Measurements from ENCODE around the gene EML5. TPM values are rescaled to one million over a fixed set of nuclear protein-coding genes. Genes with fewer than 3 reads are reported as not detected.

Gene EML5
- total and polyA plus RNA-seq, 2 of the 13 experiments (the other 11 are each of a cell fraction or from before 2014, with no cell fraction given): 0.11 TPM; not detected in 1

DNA sequence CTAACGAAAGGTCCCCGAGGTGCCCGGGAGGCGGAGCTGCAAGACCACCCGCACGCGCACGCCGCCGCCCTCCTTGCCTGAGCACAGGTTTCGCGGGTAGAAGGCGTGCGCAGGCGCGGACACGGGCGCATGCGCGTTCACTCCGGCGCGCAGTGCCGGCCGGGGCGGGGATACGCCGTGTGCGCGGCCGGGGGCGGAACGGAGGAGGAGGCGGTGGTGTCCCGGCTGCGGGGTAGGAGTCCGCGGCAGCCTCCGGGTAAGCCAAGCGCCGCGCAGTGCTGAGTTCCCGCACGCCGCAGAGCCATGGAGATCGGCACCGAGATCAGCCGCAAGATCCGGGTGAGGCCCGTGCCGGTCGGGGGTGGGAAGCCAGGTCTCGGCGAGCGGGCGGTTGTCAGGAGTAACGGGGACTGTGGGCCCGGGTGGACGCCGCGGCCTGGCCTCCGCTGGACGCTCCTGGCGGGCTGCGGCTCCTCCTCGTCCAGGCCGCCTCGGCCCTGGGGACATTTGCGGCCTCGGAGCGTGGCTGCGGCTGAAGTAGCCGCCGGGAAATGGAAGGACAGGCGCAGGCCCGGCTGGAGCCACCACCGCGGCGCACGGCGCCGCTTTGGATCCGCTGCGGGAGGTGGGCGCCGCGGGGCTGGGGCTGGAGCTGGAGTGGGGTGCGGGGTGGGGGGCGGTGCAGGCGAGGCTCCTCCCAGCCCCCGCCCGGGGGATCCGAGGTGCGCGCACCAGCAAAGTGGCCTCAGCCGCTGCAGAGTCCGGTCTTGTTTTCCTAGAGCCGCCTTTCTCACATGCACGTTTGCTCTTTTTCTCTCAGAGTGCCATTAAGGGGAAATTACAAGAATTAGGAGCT lies 229.7 kb downstream of the EML5 start, which contains the start of gene ZC3H14 (continued):
- TF ChIP-seq, protein P1, sequence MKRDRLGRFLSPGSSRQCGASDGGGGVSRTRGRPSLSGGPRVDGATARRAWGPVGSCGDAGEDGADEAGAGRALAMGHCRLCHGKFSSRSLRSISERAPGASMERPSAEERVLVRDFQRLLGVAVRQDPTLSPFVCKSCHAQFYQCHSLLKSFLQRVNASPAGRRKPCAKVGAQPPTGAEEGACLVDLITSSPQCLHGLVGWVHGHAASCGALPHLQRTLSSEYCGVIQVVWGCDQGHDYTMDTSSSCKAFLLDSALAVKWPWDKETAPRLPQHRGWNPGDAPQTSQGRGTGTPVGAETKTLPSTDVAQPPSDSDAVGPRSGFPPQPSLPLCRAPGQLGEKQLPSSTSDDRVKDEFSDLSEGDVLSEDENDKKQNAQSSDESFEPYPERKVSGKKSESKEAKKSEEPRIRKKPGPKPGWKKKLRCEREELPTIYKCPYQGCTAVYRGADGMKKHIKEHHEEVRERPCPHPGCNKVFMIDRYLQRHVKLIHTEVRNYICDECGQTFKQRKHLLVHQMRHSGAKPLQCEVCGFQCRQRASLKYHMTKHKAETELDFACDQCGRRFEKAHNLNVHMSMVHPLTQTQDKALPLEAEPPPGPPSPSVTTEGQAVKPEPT (CRISPR knock-in tag; IDR thresholded peaks at IDR 0.05; ENCODE audit: low read depth): peak; percentile 82; the same call in 1 of the 2 replicates
- TF ChIP-seq, protein P2, sequence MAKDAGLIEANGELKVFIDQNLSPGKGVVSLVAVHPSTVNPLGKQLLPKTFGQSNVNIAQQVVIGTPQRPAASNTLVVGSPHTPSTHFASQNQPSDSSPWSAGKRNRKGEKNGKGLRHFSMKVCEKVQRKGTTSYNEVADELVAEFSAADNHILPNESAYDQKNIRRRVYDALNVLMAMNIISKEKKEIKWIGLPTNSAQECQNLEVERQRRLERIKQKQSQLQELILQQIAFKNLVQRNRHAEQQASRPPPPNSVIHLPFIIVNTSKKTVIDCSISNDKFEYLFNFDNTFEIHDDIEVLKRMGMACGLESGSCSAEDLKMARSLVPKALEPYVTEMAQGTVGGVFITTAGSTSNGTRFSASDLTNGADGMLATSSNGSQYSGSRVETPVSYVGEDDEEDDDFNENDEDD (CRISPR knock-in tag; IDR thresholded peaks at IDR 0.05; ENCODE audit: borderline replicate concordance): peak; percentile 94
- TF ChIP-seq ZNF253 (CRISPR knock-in tag; IDR thresholded peaks at IDR 0.05; ENCODE audit: borderline replicate concordance) (peak; percentile 75; the same call in 1 of the 2 replicates), SRY (CRISPR knock-in tag; IDR thresholded peaks at IDR 0.05) (peak; percentile 93), ZFP82 (CRISPR knock-in tag; IDR thresholded peaks at IDR 0.05; ENCODE audit: borderline replicate concordance) (peak; percentile 95), CBFB (CRISPR knock-in tag; IDR thresholded peaks at IDR 0.05) (no peak; the same call in none of the 2 replicates), ETV6 (CRISPR knock-in tag; conservative IDR thresholded peaks at IDR 0.05) (peak; percentile 64; the same call in 1 of the 2 replicates), ZNF883 (CRISPR knock-in tag; IDR thresholded peaks at IDR 0.05; ENCODE audit: not compliant biosample characterization) (peak; percentile 97)
- TF ChIP-seq, protein P3, sequence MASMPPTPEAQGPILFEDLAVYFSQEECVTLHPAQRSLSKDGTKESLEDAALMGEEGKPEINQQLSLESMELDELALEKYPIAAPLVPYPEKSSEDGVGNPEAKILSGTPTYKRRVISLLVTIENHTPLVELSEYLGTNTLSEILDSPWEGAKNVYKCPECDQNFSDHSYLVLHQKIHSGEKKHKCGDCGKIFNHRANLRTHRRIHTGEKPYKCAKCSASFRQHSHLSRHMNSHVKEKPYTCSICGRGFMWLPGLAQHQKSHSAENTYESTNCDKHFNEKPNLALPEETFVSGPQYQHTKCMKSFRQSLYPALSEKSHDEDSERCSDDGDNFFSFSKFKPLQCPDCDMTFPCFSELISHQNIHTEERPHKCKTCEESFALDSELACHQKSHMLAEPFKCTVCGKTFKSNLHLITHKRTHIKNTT (CRISPR knock-in tag; IDR thresholded peaks at IDR 0.05): no peak
- TF ChIP-seq, protein P4, sequence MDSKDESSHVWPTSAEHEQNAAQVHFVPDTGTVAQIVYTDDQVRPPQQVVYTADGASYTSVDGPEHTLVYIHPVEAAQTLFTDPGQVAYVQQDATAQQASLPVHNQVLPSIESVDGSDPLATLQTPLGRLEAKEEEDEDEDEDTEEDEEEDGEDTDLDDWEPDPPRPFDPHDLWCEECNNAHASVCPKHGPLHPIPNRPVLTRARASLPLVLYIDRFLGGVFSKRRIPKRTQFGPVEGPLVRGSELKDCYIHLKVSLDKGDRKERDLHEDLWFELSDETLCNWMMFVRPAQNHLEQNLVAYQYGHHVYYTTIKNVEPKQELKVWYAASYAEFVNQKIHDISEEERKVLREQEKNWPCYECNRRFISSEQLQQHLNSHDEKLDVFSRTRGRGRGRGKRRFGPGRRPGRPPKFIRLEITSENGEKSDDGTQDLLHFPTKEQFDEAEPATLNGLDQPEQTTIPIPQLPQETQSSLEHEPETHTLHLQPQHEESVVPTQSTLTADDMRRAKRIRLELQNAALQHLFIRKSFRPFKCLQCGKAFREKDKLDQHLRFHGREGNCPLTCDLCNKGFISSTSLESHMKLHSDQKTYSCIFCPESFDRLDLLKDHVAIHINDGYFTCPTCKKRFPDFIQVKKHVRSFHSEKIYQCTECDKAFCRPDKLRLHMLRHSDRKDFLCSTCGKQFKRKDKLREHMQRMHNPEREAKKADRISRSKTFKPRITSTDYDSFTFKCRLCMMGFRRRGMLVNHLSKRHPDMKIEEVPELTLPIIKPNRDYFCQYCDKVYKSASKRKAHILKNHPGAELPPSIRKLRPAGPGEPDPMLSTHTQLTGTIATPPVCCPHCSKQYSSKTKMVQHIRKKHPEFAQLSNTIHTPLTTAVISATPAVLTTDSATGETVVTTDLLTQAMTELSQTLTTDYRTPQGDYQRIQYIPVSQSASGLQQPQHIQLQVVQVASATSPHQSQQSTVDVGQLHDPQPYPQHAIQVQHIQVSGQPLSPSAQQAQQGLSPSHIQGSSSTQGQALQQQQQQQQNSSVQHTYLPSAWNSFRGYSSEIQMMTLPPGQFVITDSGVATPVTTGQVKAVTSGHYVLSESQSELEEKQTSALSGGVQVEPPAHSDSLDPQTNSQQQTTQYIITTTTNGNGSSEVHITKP (CRISPR knock-in tag; IDR thresholded peaks at IDR 0.05; ENCODE audit: low read depth): no peak
- TF ChIP-seq, protein P5, sequence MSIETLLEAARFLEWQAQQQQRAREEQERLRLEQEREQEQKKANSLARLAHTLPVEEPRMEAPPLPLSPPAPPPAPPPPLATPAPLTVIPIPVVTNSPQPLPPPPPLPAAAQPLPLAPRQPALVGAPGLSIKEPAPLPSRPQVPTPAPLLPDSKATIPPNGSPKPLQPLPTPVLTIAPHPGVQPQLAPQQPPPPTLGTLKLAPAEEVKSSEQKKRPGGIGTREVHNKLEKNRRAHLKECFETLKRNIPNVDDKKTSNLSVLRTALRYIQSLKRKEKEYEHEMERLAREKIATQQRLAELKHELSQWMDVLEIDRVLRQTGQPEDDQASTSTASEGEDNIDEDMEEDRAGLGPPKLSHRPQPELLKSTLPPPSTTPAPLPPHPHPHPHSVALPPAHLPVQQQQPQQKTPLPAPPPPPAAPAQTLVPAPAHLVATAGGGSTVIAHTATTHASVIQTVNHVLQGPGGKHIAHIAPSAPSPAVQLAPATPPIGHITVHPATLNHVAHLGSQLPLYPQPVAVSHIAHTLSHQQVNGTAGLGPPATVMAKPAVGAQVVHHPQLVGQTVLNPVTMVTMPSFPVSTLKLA (IDR thresholded peaks at IDR 0.05): peak; percentile 37
